ENCODE data around the gene SFTPB. TPM values are rescaled to one million over a fixed set of nuclear protein-coding genes. Genes with fewer than 3 reads are reported as not detected.
"Not testable (repeated sequence)": the region's sequence is repeated elsewhere in the genome, so short reads cannot be mapped to it uniquely, and the experiment has no call there.

The SFTPB gene
- polyA plus RNA-seq (2013, experiment 1 of 2), result not detected
- polyA plus RNA-seq (2013, experiment 2 of 2), result not detected

DNA sequence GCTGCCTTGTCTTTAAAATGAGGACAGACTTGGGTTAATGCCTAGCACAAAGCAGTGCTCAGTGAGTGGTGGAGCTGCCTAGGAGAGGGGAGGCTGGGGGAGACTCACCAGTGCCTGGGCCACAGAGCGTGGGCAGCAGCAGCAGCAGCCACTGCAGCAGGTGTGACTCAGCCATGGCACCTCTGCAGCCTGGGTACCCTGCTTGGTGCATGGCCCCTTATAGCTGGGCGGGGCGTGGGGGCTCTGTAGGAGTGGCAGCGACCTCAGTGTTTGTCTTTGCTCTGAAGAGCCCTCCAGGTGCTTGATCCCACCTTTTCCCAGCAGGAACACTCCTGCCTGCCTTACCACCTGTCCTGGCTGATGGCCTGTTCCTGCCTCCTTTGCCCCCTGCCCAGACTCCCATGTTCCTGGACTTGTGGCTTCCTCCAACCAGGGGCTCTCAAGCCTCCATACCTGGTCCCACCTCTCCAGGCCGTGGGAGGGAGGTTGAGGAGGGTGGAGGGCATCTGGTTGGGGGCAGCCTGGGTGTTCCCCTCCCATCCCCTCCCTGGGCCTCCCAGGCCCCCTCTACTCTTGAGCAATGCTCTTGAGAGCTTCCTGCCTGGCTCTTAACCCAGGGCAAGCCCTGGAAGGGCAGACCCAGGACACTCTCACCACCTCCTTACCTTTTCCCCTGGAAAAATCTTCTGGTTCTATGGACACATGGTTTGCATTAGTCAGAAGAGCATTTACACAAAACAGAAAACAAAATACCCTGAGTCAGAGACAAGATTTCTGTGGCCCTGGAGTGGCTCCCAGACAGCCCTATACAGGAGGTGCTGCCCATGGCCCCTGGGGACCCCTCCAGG, at the start of gene SFTPB:
TSS of gene SFTPB (minus strand) at position 191 of the 848 bp plus-strand sequence. CDS start at position 175, 16 bp downstream.
- H2AK5ac ChIP-seq (ENCODE audit: low read length), result no peak within 1 kb of the TSS
- H2BK5ac ChIP-seq (ENCODE audit: low read length), result no peak within 1 kb of the TSS
- WGBS (ENCODE audit: extremely low coverage, insufficient coverage, low lambda C conversion rate), result no CpG with 5 or more reads among the region's 5 CpGs

DNA sequence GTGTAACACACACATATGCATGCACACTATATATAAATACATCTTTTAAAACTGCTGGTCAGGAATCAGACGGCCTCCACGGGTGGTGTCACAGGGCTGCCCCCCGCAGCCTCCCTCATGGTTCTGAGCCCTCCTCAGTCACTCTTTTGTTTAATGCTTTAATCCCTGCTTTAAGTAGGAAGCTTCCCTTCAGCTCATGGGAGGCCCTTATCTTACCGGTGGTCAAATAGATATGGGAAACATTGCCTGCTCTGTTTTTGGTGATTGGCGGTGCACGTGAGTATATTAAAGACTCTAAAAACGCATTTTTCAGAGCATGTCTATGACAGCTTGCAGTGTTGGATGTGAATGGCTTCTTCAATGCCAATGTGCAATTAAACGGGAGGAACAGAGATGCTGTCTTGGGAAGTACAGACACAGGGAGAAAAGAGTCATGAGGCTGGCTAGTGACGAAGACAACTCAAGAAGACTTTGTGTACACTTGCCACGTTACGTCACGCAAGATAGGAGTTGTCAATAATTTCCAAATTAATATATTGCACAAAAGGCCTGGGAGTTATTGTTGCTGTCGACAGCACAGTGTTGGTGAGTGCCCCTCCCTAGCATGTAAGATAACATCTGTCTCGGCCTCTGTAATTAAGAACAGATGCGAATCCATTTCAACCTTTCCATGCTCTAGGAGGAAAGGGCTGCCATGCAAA, 49.5 kb upstream of the SFTPB start:
- Histone ChIP-seq H3K4ac (ENCODE audit: low read depth, low read length) (no peak overlapping the region), H3K4me2 (ENCODE audit: low read length) (no peak overlapping the region), H2BK5ac (ENCODE audit: low read length) (no peak overlapping the region), H3K4me3 (ENCODE audit: low read length) (no peak overlapping the region), H3K9ac (ENCODE audit: low read length) (no peak overlapping the region), H3K27me3 (ENCODE audit: insufficient read depth, low read length, poor library complexity) (no peaks in the 10 kb centered on the region), H3K27ac (ENCODE audit: low read depth, low read length) (no peak overlapping the region), H3K56ac (ENCODE audit: low read length) (no peak overlapping the region), H2AK5ac (ENCODE audit: low read length) (no peak overlapping the region), H3K79me1 (ENCODE audit: low read length) (no peaks in the 10 kb centered on the region), H2BK120ac (ENCODE audit: low read depth, low read length) (no peak overlapping the region), H3K4me1 (ENCODE audit: control insufficient read depth, low read depth, low read length) (peaks cover 1% of the 10 kb centered on the region), H4K5ac (ENCODE audit: low read length) (no peak overlapping the region), H2BK15ac (replicated peaks; ENCODE audit: low read depth) (no peak overlapping the region), H3K79me2 (ENCODE audit: control insufficient read depth, insufficient read depth, low read length) (no peaks in the 10 kb centered on the region), H4K8ac (ENCODE audit: low read depth, low read length) (no peak overlapping the region), H3K23ac (ENCODE audit: low read length) (no peak overlapping the region), H3K18ac (ENCODE audit: low read length) (no peak overlapping the region), H3K36me3 (ENCODE audit: control insufficient read depth, insufficient read depth, low read length) (no peaks in the 10 kb centered on the region)
- no CpG with 5 or more reads among the region's 15 CpGs for WGBS (ENCODE audit: extremely low coverage, insufficient coverage, low lambda C conversion rate)
- no peak for DNase-seq

More for the DNA sequence above, at the start of gene SFTPB:
- Histone ChIP-seq H3K27ac (ENCODE audit: low read depth, low read length) (no peak within 1 kb of the TSS), H3K79me1 (ENCODE audit: low read length) (no peaks in the 10 kb centered on the region), H3K4me3 (ENCODE audit: low read length) (no peak within 1 kb of the TSS), H3K23ac (ENCODE audit: low read length) (no peak within 1 kb of the TSS), H2BK15ac (replicated peaks; ENCODE audit: low read depth) (no peak within 1 kb of the TSS), H2BK120ac (ENCODE audit: low read depth, low read length) (no peak within 1 kb of the TSS), H3K4ac (ENCODE audit: low read depth, low read length) (no peak within 1 kb of the TSS), H3K9ac (ENCODE audit: low read length) (no peak within 1 kb of the TSS), H3K79me2 (ENCODE audit: control insufficient read depth, insufficient read depth, low read length) (no peaks in the 10 kb centered on the region), H3K4me2 (ENCODE audit: low read length) (no peak within 1 kb of the TSS), H4K8ac (ENCODE audit: low read depth, low read length) (no peak within 1 kb of the TSS), H3K18ac (ENCODE audit: low read length) (no peak within 1 kb of the TSS), H3K4me1 (ENCODE audit: control insufficient read depth, low read depth, low read length) (no peaks in the 10 kb centered on the region), H4K5ac (ENCODE audit: low read length) (no peak within 1 kb of the TSS), H3K27me3 (ENCODE audit: insufficient read depth, low read length, poor library complexity) (no peaks in the 10 kb centered on the region), H3K36me3 (ENCODE audit: control insufficient read depth, insufficient read depth, low read length) (no peaks in the 10 kb centered on the region), H3K56ac (ENCODE audit: low read length) (no peak within 1 kb of the TSS)
- no peak for DNase-seq

DNA sequence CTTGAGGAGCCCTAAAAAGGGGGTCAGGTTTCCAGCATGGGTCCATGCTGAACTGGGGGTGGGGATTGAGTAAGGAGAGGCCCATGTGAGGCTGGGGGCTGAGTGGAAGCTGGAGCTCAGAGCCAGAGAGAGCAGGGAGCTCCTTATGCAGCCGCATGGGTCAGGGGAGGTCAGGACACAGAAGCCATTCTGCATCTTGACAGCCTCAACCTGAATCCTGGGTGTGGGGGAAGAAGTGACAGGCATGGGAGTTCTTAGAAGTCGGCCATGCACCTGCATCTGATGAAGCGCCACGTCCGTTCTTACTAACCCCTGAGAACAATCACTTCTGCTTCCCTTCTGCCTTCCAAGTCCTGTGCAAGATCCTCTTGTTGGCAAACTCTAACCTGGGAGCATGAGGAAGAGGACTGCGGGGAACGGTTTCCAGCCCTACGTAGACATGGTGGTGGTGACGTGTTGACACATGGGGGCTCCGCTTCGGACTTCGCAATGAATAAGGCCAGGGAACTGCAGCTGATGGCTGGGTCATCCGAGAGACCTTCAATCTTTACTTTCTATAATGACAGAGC, 48.4 kb upstream of the SFTPB start:
- Histone ChIP-seq H2BK15ac (replicated peaks; ENCODE audit: low read depth) (no peak overlapping the region), H3K27me3 (ENCODE audit: insufficient read depth, low read length, poor library complexity) (no peaks in the 10 kb centered on the region), H3K79me1 (ENCODE audit: low read length) (no peaks in the 10 kb centered on the region), H2AK5ac (ENCODE audit: low read length) (no peak overlapping the region), H3K9ac (ENCODE audit: low read length) (no peak overlapping the region), H3K18ac (ENCODE audit: low read length) (no peak overlapping the region), H3K4ac (ENCODE audit: low read depth, low read length) (no peak overlapping the region), H2BK120ac (ENCODE audit: low read depth, low read length) (no peak overlapping the region), H3K23ac (ENCODE audit: low read length) (no peak overlapping the region), H2BK5ac (ENCODE audit: low read length) (no peak overlapping the region), H3K79me2 (ENCODE audit: control insufficient read depth, insufficient read depth, low read length) (no peaks in the 10 kb centered on the region), H3K4me2 (ENCODE audit: low read length) (no peak overlapping the region), H4K8ac (ENCODE audit: low read depth, low read length) (no peak overlapping the region), H3K56ac (ENCODE audit: low read length) (no peak overlapping the region), H3K4me3 (ENCODE audit: low read length) (no peak overlapping the region), H3K4me1 (ENCODE audit: control insufficient read depth, low read depth, low read length) (peaks cover 1% of the 10 kb centered on the region), H3K27ac (ENCODE audit: low read depth, low read length) (no peak overlapping the region), H3K36me3 (ENCODE audit: control insufficient read depth, insufficient read depth, low read length) (no peaks in the 10 kb centered on the region), H4K5ac (ENCODE audit: low read length) (no peak overlapping the region)
- DNase-seq, result no peak
- WGBS (ENCODE audit: extremely low coverage, insufficient coverage, low lambda C conversion rate), result no CpG with 5 or more reads among the region's 13 CpGs

DNA sequence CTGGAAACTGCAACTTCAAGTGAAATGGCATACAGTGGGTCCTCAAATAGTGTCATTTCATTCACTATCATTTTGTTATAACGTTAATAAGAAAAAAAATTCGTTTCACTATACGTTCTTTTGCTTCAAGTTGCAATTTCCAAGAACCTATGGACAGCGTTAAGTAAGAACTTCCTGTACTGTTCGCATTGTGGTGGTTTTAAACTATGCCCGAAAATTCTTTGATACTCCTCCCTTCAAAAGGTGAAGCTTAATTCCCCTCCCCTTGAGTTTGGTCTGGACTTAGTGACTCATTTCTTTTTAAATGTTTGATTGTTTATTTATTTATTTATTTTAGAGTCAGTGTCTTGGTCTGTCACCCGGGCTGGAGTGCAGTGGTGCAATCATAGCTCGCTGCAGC, 46.8 kb upstream of the SFTPB start:
- no peaks in the 10 kb centered on the region for H3K36me3 ChIP-seq (ENCODE audit: control insufficient read depth, insufficient read depth, low read length)
- WGBS (ENCODE audit: extremely low coverage, insufficient coverage, low lambda C conversion rate), result no CpG with 5 or more reads among the region's 8 CpGs

DNA sequence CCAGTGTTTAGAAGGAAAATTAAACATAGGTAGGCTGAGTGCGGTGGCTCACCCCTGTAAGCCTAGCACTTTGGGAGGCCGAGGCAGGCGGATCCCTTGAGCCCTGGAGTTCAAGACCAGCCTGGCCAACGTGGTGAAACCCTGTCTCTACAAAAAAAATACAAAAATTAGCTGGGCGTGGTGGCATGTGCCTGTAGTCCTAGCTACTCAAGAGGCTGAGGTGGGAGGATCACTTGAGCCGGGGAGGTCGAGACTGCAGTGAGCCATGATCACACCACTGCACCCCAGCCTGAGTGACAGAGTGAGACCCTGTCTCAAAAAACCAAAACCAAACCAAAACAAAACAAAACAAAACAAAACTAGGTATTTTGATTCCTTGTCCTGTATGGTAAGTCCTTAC, 46.4 kb upstream of the SFTPB start:
- not testable (repeated sequence) for H2BK120ac ChIP-seq (ENCODE audit: low read depth, low read length); H2AK5ac ChIP-seq (ENCODE audit: low read length); H3K4me1 ChIP-seq (ENCODE audit: control insufficient read depth, low read depth, low read length); H4K8ac ChIP-seq (ENCODE audit: low read depth, low read length); H3K36me3 ChIP-seq (ENCODE audit: control insufficient read depth, insufficient read depth, low read length); H3K27ac ChIP-seq (ENCODE audit: low read depth, low read length); H3K4ac ChIP-seq (ENCODE audit: low read depth, low read length); H3K79me2 ChIP-seq (ENCODE audit: control insufficient read depth, insufficient read depth, low read length); H3K9ac ChIP-seq (ENCODE audit: low read length); H2BK15ac ChIP-seq (replicated peaks; ENCODE audit: low read depth); H3K27me3 ChIP-seq (ENCODE audit: insufficient read depth, low read length, poor library complexity); H3K4me3 ChIP-seq (ENCODE audit: low read length); H3K79me1 ChIP-seq (ENCODE audit: low read length); H3K4me2 ChIP-seq (ENCODE audit: low read length); H3K56ac ChIP-seq (ENCODE audit: low read length); H3K18ac ChIP-seq (ENCODE audit: low read length); DNase-seq; H4K5ac ChIP-seq (ENCODE audit: low read length); H3K23ac ChIP-seq (ENCODE audit: low read length); H2BK5ac ChIP-seq (ENCODE audit: low read length)
- WGBS (ENCODE audit: extremely low coverage, insufficient coverage, low lambda C conversion rate), result no CpG with 5 or more reads among the region's 7 CpGs

More for the DNA sequence above, 46.8 kb upstream of the SFTPB start:
- H3K27me3 ChIP-seq (ENCODE audit: insufficient read depth, low read length, poor library complexity), result no peaks in the 10 kb centered on the region
- no peak overlapping the region for H3K56ac ChIP-seq (ENCODE audit: low read length)
- DNase-seq, result no peak
- H3K79me2 ChIP-seq (ENCODE audit: control insufficient read depth, insufficient read depth, low read length), result no peaks in the 10 kb centered on the region
- H3K79me1 ChIP-seq (ENCODE audit: low read length), result no peaks in the 10 kb centered on the region
- no peak overlapping the region for H4K5ac ChIP-seq (ENCODE audit: low read length)
- H3K27ac ChIP-seq (ENCODE audit: low read depth, low read length), result no peak overlapping the region
- H3K23ac ChIP-seq (ENCODE audit: low read length), result no peak overlapping the region
- peaks cover 1% of the 10 kb centered on the region for H3K4me1 ChIP-seq (ENCODE audit: control insufficient read depth, low read depth, low read length)
- H3K9ac ChIP-seq (ENCODE audit: low read length), result no peak overlapping the region
- H3K18ac ChIP-seq (ENCODE audit: low read length), result no peak overlapping the region
- H3K4me3 ChIP-seq (ENCODE audit: low read length), result no peak overlapping the region
- no peak overlapping the region for H3K4me2 ChIP-seq (ENCODE audit: low read length)
- no peak overlapping the region for H2AK5ac ChIP-seq (ENCODE audit: low read length)
- H4K8ac ChIP-seq (ENCODE audit: low read depth, low read length), result no peak overlapping the region
- H2BK120ac ChIP-seq (ENCODE audit: low read depth, low read length), result no peak overlapping the region
- no peak overlapping the region for H2BK5ac ChIP-seq (ENCODE audit: low read length)
- H3K4ac ChIP-seq (ENCODE audit: low read depth, low read length), result no peak overlapping the region
- no peak overlapping the region for H2BK15ac ChIP-seq (replicated peaks; ENCODE audit: low read depth)

All from mesendoderm (in vitro differentiated cells).